Thyroid gland (tissue), 4 donors: ENCODE measurements around the gene CACYBP.

Experiments used
- CTCF ChIP-seq, 6 experiments: fragments of 200-600 bp in 3 of 6; fragments of 450-650 bp in 3 of 6; sonication (generic) in 3 of 6; IDR thresholded peaks; one replicate each; pipeline ENCODE4 v1.5.1; 2016 to 2019; ENCODE audit warnings: antibody characterized with exemption in 6 of 6, mild to moderate bottlenecking in 2 of 6, inconsistent platforms in 1 of 6, moderate library complexity in 1 of 6
- POLR2A ChIP-seq, 2 donors: fragments of 450-650 bp; IDR thresholded peaks; one replicate each; pipeline ENCODE4 v1.6.1; 2017; ENCODE audit warnings: antibody characterized with exemption in 2 of 2, mild to moderate bottlenecking in 2 of 2, moderate library complexity in 1 of 2

- no peak for TF ChIP-seq POLR2A (IDR thresholded peaks at IDR 0.05)
- TF ChIP-seq CTCF (IDR thresholded peaks at IDR 0.05): no peak
Observed at GRCh38 chr1:175002910-175003517, 3.3 kb downstream of the CACYBP start.
